AG09319 (cell line): ENCODE data around the gene TCERG1L.

ENCODE experiments used
- DNase-seq: peaks from one replicate; pipeline ENCODE4 v3.0.0-alpha.2; 2010; ENCODE audit warnings: low read depth; ENCODE audit errors: extremely low read depth
- TF ChIP-seq, protein P1 (sequence below): IDR thresholded peaks from 2 replicates; pipeline ENCODE4 v1.5.1; 2011; ENCODE audit warnings: low read depth, mild to moderate bottlenecking, inconsistent platforms, low read length, moderate library complexity

The TCERG1L gene

DNA sequence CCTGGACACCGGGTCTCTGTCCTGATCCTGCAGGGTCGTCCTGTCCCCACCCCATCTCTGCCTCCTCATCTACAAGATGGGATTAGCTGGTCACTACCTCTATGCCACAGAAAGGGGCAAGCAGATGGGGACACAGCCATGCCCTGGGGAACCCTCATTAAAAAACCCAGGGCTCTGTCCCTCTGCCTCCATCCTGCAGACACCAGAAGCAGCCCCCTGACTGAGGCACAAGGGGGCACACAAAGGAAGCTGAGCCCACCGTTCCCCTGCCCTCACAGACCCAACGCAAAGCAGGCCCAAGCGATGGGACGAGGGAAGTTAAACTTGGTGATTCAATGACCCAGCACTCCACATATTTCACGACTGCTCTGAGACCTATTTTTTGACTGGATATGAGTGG, 142.4 kb downstream of the TCERG1L start:
- TF ChIP-seq, protein P1, sequence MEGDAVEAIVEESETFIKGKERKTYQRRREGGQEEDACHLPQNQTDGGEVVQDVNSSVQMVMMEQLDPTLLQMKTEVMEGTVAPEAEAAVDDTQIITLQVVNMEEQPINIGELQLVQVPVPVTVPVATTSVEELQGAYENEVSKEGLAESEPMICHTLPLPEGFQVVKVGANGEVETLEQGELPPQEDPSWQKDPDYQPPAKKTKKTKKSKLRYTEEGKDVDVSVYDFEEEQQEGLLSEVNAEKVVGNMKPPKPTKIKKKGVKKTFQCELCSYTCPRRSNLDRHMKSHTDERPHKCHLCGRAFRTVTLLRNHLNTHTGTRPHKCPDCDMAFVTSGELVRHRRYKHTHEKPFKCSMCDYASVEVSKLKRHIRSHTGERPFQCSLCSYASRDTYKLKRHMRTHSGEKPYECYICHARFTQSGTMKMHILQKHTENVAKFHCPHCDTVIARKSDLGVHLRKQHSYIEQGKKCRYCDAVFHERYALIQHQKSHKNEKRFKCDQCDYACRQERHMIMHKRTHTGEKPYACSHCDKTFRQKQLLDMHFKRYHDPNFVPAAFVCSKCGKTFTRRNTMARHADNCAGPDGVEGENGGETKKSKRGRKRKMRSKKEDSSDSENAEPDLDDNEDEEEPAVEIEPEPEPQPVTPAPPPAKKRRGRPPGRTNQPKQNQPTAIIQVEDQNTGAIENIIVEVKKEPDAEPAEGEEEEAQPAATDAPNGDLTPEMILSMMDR, result no peak
- no peak for DNase-seq

DNA sequence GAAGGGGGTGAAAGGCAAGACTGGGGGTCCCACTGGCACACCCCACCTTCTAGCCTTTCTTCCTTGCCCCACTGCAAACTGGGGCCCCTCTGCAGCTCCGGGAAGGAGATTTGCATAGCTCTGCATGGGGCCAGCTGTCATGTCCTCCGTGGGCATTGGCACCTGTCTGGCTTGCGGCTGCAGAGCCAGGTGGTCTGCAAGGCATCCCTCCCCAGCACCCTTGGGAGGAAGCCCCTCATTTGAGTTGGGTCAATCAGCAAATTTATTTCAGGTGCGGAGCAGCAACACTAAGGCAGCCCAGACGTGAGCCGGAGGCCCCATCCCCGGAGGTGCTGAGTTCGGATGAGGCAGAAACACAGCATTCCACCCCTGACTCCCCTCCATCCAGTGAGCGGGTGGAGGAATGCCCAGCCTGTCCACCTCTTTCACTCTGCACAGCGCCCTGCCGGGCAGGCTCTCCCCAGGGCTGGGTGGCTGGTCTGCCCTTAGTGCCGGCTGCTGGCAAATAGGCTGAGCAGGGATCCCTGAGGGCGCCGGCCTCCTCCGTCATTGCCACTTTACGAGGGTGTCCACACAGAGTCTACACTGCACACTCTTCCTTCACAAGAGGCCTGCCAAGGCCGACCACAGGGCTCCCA, 143.2 kb downstream of the TCERG1L start:
- no peak for DNase-seq
- TF ChIP-seq, protein P1, result no peak

DNA sequence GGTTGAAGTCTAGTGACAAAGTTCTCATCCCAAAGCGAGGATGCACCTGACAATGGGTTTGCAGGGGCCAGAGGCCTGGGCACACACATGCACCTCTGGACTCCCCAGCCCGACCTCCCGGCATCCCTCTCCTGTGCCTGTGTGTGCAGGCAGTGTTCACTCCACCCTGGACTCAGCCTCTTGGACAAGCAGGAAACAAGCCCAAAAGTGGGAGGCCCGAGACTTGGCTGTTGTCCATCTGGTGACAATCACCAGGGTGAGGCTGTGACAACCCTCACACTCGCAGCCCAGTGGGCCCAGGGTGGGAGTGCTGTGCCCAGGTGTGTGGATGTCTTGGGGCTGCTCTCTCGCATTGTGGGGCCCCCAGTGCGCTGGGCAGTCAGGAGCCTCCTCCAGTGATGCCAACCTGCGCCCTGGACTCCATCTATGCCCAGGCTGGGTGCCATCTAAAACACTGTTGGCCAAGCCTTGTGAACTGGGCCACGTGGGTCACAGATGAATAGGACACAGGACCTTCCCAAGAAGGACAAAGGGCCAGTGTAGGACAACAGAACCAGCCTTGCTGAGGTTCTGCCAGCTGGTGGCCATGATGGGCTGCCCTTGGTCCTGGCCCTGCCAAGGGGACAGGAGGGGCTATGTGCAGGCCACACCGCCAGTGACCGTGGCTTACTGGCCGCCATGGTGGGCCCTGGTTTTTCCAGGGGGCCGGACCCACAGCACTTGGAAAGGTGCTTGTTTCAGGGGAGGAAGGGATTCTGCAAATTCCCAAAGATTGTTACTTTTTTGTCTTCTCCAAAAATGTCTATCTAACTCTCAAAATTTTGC, 144.3 kb downstream of the TCERG1L start:
- TF ChIP-seq, protein P1, result no peak
- DNase-seq, result no peak

DNA sequence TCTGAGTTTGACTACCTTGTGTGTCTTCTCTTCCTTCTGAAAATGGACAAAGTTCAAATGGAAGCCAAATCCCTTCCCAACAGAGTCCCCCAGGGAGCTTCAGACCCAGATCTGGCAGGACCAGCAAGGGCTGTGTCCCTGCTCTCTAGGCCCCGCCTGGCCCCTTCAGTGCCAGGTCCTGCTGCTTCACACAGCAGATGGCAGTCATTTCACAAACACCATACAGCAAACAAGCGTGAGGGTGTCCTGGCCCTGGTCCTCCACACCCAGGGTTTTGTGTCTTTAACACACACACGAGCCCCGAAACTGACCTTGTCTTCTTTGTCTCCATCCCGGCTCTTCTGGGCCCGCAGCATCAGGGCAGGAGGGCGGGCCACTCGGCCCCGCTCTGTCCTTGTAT, 145.0 kb downstream of the TCERG1L start:
- TF ChIP-seq, protein P1, result no peak
- DNase-seq, result no peak

DNA sequence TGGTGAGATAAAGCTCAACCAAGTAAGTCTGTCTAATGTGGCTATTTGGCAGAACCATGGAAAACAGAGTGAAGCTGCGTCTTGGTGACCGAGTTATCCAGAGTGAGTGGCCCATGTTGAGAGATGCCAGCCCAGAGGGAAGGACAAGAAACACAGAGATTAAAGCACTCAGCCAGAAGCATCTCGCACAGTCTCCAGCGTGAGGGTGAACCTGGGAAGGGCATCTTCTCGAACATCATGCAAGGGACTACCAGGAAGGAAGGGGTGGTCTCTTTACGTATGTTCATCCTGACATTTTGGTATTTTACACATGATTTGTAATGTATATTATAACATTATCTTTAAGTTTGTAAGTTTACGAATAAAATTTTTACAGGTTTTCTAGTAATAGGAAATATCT, 146.4 kb downstream of the TCERG1L start:
- DNase-seq, result no peak
- TF ChIP-seq, protein P1, result no peak

DNA sequence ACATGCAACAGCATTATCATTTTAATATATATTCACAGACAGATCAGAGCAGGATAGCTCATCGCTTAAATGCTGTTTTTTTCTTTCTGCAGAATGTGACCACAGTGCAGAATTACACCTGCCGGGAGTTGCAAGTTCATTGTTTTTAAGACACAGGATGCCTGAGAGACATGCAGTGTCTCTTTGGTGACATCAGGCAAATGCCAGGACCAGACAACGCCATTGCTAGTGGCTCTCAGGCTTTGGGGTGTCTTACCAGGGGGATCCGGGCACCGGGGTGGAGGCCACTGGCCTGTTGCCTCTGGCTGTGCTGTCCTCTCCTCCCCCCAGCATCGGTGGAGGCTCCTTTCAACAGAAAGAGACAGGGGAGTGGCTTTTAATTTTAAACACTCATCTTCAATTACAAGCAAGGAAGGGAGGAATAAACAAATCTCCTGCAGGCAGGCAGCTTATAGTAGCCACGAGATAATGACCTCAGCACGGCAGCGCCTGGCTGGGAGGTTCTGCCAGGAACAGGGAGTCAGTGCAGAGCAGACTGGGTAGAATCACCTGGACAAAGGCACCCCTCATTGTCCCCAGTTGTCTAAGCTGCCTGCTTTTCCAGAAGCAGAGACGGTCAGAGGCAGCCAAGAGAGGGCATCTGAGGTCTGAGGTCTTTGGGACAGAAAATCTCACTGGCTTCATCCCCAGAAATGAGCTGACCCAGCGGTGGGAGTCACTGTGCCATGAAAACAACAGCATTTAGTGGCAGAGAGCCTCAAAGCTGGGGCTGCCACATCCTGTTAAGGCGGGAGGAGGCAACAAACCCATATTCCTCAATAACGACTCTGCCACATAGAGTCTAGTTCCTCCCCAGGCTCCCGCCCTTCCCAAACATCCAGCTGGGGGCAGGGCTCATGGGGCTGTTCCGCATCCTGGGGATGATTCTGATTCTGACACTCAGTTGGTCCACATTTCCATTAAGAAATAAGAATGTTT, 148.4 kb downstream of the TCERG1L start:
- TF ChIP-seq, protein P1, result no peak

More for the DNA sequence above, 148.4 kb downstream of the TCERG1L start:
- no peak for DNase-seq
